MV-4-11 (cell line): Measurements from ENCODE around the gene VCY1B.
"Not testable (repeated sequence)": the region's sequence is repeated elsewhere in the genome, so short reads cannot be mapped to it uniquely, and the experiment has no call there.

Experiments used
- DNase-seq: peaks from one replicate; lab custom pipeline; 2025; lab: John Stamatoyannopoulos, UW

VCY1B gene

GRCh38 chrY:14055927-14056326, at the start of gene VCY1B:
TSS of gene VCY1B (plus strand) at chrY:14056227. CDS start at chrY:14056290, 63 bp downstream.
- DNase-seq = not testable (repeated sequence)

GRCh38 chrY:14011916-14012315, 44.1 kb upstream of the VCY1B start:
- DNase-seq = not testable (repeated sequence)

GRCh38 chrY:14030395-14030794, 25.6 kb upstream of the VCY1B start:
- not testable (repeated sequence) for DNase-seq

DNA sequence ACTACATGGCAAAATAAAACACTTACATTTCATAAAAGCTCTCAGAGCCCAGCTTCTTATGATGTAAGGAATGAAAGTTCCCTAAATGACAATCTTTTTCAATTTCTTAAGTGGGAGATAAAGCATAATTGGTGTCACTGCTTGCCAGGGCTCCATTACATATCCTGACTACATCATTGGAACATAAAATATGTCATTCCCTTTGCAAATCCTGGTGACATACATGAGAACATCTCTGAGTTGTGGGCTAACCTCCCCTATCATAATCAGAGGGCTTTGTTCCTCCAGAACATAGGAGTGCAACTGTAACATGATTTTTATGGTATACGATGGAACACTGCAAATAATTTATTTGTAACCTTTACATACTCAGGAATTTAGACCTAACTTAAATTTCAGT, 29.9 kb downstream of the VCY1B start:
- DNase-seq = no peak
